ENCODE results near the gene AP2A2.

DNA sequence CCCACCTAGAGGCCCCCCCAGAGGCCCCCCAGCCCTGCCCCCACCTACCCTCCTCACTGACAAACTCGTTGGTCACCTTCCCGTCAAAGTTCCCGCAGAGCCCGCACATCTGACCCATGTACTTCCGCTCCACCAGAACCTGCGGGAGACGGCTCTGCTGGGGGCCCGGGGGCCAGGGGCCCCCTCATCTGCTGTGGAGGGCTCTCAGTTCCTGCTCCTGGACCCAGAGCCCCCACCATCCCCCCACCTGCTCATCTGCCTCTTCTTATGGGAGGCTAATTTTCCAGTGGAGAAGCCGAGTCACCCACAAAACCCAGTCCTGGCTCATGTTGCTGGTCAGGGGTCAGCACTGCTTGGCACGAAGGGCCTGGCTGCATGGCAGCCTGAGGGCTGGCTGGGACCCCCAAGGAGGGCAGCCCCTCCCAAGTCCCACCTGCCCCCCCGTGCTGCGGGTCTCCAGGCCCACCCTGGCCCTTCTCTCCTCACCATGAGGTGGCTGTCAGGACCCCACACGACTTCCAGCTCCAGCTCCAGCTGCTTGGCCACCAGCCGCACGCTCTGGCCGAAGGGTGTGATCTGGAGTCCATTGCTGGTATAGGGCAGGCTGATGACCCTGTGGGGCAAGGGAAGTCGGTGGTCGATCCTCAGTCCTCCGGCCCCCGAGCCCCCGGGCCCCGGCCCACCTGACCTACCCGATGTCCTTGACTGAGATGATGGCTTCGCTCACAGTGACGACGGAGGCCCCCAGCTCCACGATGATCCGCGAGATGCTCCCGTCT lies 105.6 kb downstream of the AP2A2 start:
- no peak for TF ChIP-seq ELF4 (CRISPR knock-in tag; IDR thresholded peaks at IDR 0.05; ENCODE audit: low read depth)
- TF ChIP-seq, protein P1, sequence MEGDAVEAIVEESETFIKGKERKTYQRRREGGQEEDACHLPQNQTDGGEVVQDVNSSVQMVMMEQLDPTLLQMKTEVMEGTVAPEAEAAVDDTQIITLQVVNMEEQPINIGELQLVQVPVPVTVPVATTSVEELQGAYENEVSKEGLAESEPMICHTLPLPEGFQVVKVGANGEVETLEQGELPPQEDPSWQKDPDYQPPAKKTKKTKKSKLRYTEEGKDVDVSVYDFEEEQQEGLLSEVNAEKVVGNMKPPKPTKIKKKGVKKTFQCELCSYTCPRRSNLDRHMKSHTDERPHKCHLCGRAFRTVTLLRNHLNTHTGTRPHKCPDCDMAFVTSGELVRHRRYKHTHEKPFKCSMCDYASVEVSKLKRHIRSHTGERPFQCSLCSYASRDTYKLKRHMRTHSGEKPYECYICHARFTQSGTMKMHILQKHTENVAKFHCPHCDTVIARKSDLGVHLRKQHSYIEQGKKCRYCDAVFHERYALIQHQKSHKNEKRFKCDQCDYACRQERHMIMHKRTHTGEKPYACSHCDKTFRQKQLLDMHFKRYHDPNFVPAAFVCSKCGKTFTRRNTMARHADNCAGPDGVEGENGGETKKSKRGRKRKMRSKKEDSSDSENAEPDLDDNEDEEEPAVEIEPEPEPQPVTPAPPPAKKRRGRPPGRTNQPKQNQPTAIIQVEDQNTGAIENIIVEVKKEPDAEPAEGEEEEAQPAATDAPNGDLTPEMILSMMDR (IDR thresholded peaks at IDR 0.05): no peak
- no peak for TF ChIP-seq GABPB1 (CRISPR knock-in tag; IDR thresholded peaks at IDR 0.05)
- TF ChIP-seq, protein P2, sequence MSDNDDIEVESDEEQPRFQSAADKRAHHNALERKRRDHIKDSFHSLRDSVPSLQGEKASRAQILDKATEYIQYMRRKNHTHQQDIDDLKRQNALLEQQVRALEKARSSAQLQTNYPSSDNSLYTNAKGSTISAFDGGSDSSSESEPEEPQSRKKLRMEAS (CRISPR knock-in tag; IDR thresholded peaks at IDR 0.05): no peak
- TF ChIP-seq MYBL2 (CRISPR knock-in tag; IDR thresholded peaks at IDR 0.05): no peak
- TF ChIP-seq, protein P3, sequence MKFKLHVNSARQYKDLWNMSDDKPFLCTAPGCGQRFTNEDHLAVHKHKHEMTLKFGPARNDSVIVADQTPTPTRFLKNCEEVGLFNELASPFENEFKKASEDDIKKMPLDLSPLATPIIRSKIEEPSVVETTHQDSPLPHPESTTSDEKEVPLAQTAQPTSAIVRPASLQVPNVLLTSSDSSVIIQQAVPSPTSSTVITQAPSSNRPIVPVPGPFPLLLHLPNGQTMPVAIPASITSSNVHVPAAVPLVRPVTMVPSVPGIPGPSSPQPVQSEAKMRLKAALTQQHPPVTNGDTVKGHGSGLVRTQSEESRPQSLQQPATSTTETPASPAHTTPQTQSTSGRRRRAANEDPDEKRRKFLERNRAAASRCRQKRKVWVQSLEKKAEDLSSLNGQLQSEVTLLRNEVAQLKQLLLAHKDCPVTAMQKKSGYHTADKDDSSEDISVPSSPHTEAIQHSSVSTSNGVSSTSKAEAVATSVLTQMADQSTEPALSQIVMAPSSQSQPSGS (CRISPR knock-in tag; IDR thresholded peaks at IDR 0.05; ENCODE audit: borderline replicate concordance, low read depth): no peak
- TF ChIP-seq, protein P4, sequence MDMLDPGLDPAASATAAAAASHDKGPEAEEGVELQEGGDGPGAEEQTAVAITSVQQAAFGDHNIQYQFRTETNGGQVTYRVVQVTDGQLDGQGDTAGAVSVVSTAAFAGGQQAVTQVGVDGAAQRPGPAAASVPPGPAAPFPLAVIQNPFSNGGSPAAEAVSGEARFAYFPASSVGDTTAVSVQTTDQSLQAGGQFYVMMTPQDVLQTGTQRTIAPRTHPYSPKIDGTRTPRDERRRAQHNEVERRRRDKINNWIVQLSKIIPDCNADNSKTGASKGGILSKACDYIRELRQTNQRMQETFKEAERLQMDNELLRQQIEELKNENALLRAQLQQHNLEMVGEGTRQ (CRISPR knock-in tag; IDR thresholded peaks at IDR 0.05): no peak
- TF ChIP-seq, protein P5, sequence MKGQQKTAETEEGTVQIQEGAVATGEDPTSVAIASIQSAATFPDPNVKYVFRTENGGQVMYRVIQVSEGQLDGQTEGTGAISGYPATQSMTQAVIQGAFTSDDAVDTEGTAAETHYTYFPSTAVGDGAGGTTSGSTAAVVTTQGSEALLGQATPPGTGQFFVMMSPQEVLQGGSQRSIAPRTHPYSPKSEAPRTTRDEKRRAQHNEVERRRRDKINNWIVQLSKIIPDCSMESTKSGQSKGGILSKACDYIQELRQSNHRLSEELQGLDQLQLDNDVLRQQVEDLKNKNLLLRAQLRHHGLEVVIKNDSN (CRISPR knock-in tag; IDR thresholded peaks at IDR 0.05): no peak
- TF ChIP-seq NR2C2 (CRISPR knock-in tag; IDR thresholded peaks at IDR 0.05): no peak
- no peak for TF ChIP-seq ZNF263 (CRISPR knock-in tag; IDR thresholded peaks at IDR 0.05; ENCODE audit: low read depth)
- no peak for TF ChIP-seq TCF7 (CRISPR knock-in tag; IDR thresholded peaks at IDR 0.05; ENCODE audit: low read depth)
- no peak for TF ChIP-seq ZNF317 (CRISPR knock-in tag; IDR thresholded peaks at IDR 0.05; ENCODE audit: borderline replicate concordance, low read depth)
- TF ChIP-seq TEAD4 (CRISPR knock-in tag; IDR thresholded peaks at IDR 0.05): no peak

Data from WTC11 (cell line).